Osteoblast (primary cell): ENCODE data around the gene VEGFA. TPM values are rescaled to one million over a fixed set of nuclear protein-coding genes. Genes with fewer than 3 reads are reported as not detected.

Experiments used
- DNase-seq: peaks from one replicate; pipeline ENCODE4 v3.0.0; 2011; ENCODE audit warnings: low spot score, mixed read lengths; ENCODE audit not compliant: insufficient read length; ENCODE audit errors: missing footprints
- H2AFZ ChIP-seq: 2 replicates; pipeline ENCODE4 v1.6.0; 2011; ENCODE audit warnings: mild to moderate bottlenecking, low read length
- H3K27ac ChIP-seq: 2 replicates; pipeline ENCODE4 v1.5.1; 2011; ENCODE audit warnings: mild to moderate bottlenecking, low read depth, low read length, moderate library complexity
- H3K27me3 ChIP-seq: 2 replicates; pipeline ENCODE4 v1.6.0; 2012; ENCODE audit warnings: mild to moderate bottlenecking, control low read depth, inconsistent platforms, low read length, moderate library complexity; ENCODE audit not compliant: insufficient read depth
- H3K36me3 ChIP-seq: 2 replicates; pipeline ENCODE4 v1.5.1; 2011; ENCODE audit warnings: mild to moderate bottlenecking, low read length, control low read depth, moderate library complexity; ENCODE audit not compliant: insufficient read depth
- H3K4me1 ChIP-seq: 2 replicates; pipeline ENCODE4 v1.5.1; 2011; ENCODE audit warnings: mild to moderate bottlenecking, low read length, control low read depth, moderate library complexity; ENCODE audit not compliant: insufficient read depth
- H3K4me2 ChIP-seq: 2 replicates; pipeline ENCODE4 v1.6.0; 2011; ENCODE audit warnings: mild to moderate bottlenecking, low read length; ENCODE audit not compliant: insufficient read depth
- H3K4me3 ChIP-seq: fragments of 200-600 bp; sonication (generic); 3 replicates; pipeline ENCODE4 v1.5.1; 2012; ENCODE audit warnings: mild to moderate bottlenecking, low read length, inconsistent platforms; ENCODE audit not compliant: insufficient read depth
- H3K79me2 ChIP-seq: 2 replicates; pipeline ENCODE4 v1.6.0; 2012; ENCODE audit warnings: mild to moderate bottlenecking, low read length, control low read depth, inconsistent platforms; ENCODE audit not compliant: insufficient read depth
- H3K9me3 ChIP-seq: 2 replicates; pipeline ENCODE4 v1.5.1; 2011; ENCODE audit warnings: low read depth, low read length, control low read depth
- H4K20me1 ChIP-seq: 2 replicates; pipeline ENCODE4 v1.6.0; 2012; ENCODE audit warnings: mild to moderate bottlenecking, low read length, control low read depth; ENCODE audit not compliant: insufficient read depth
- total RNA-seq: library from RNA; depleted of rRNA; stranded (reverse); fragments of >200 nt; gene quantifications from 2 replicates; pipeline ENCODE4 v1.2.3, GENCODE V29; 2012
- TF ChIP-seq, protein P1 (sequence below): IDR thresholded peaks from 2 replicates; pipeline ENCODE4 v1.5.1; 2011; ENCODE audit warnings: mild to moderate bottlenecking, low read depth, low read length, moderate library complexity; ENCODE audit errors: extremely low read depth

VEGFA gene
- total RNA-seq, 1 donor, result 193 TPM

DNA sequence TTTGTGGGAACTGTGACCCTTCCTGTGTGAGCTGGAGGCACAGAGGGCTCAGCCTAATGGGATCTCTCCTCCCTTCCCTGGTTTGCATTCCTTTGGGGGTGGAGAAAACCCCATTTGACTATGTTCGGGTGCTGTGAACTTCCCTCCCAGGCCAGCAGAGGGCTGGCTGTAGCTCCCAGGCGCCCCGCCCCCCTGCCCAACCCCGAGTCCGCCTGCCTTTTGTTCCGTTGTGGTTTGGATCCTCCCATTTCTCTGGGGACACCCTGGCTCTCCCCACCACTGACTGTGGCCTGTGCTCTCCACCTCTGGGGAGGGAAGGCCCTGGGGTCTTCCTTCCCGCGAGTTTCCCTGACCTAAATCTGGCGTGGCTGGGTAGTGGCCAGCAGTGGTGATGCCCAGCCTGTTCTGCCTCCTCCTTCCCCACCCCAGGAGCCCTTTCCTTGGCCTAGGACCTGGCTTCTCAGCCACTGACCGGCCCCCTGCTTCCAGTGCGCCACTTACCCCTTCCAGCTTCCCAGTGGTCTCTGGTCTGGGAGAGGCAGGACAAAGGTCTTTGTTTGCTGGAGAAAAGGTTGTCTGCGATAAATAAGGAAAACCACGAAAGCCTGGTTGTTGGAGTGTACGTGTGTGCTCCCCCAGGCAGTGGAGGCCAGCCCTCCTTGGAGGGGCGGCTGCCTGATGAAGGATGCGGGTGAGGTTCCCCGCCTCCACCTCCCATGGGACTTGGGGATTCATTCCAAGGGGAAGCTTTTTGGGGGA, 4.9 kb downstream of the VEGFA start:
- Histone ChIP-seq H3K4me1 (peaks cover 32% of the 10 kb centered on the region), H3K27me3 (no peaks in the 10 kb centered on the region), H3K4me2 (peak overlapping the region; percentile 100), H3K9me3 (no peaks in the 10 kb centered on the region), H3K27ac (peak overlapping the region; percentile 79), H3K4me3 (peak overlapping the region; percentile 97), H3K79me2 (peaks cover 99% of the 10 kb centered on the region), H3K36me3 (peaks cover 54% of the 10 kb centered on the region), H2AFZ (no peak overlapping the region), H4K20me1 (peaks cover 86% of the 10 kb centered on the region)
- TF ChIP-seq, protein P1, sequence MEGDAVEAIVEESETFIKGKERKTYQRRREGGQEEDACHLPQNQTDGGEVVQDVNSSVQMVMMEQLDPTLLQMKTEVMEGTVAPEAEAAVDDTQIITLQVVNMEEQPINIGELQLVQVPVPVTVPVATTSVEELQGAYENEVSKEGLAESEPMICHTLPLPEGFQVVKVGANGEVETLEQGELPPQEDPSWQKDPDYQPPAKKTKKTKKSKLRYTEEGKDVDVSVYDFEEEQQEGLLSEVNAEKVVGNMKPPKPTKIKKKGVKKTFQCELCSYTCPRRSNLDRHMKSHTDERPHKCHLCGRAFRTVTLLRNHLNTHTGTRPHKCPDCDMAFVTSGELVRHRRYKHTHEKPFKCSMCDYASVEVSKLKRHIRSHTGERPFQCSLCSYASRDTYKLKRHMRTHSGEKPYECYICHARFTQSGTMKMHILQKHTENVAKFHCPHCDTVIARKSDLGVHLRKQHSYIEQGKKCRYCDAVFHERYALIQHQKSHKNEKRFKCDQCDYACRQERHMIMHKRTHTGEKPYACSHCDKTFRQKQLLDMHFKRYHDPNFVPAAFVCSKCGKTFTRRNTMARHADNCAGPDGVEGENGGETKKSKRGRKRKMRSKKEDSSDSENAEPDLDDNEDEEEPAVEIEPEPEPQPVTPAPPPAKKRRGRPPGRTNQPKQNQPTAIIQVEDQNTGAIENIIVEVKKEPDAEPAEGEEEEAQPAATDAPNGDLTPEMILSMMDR, result peak; percentile 79
- DNase-seq, result peak; percentile 99

DNA sequence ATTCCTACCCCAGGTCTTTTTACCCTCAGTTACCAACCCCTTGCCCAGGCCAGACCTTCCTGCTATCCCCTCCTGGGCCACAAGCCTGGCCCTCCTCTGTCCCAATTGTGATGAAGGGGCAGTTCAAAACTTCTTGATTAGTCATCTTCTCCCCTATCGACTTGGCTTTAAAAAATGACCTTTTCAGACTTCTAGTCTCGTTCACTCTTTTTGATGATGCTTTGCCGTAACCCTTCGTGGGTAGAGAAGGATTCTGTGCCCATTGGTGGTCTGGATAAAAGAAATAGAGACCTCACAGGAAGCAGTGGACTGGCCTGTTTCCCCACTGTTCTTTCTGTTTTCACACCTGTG, 5.5 kb downstream of the VEGFA start:
- H3K79me2 ChIP-seq, result peaks cover 100% of the 10 kb centered on the region
- peak overlapping the region; percentile 63 for H3K27ac ChIP-seq
- H3K36me3 ChIP-seq, result peaks cover 59% of the 10 kb centered on the region
- peak overlapping the region; percentile 100 for H3K4me2 ChIP-seq
- peaks cover 91% of the 10 kb centered on the region for H4K20me1 ChIP-seq
- TF ChIP-seq, protein P1, result no peak
- H3K4me1 ChIP-seq, result peaks cover 32% of the 10 kb centered on the region
- H3K9me3 ChIP-seq, result no peaks in the 10 kb centered on the region
- DNase-seq, result peak; percentile 89
- H3K27me3 ChIP-seq, result no peaks in the 10 kb centered on the region
- peak overlapping the region; percentile 97 for H3K4me3 ChIP-seq
- H2AFZ ChIP-seq, result no peak overlapping the region

DNA sequence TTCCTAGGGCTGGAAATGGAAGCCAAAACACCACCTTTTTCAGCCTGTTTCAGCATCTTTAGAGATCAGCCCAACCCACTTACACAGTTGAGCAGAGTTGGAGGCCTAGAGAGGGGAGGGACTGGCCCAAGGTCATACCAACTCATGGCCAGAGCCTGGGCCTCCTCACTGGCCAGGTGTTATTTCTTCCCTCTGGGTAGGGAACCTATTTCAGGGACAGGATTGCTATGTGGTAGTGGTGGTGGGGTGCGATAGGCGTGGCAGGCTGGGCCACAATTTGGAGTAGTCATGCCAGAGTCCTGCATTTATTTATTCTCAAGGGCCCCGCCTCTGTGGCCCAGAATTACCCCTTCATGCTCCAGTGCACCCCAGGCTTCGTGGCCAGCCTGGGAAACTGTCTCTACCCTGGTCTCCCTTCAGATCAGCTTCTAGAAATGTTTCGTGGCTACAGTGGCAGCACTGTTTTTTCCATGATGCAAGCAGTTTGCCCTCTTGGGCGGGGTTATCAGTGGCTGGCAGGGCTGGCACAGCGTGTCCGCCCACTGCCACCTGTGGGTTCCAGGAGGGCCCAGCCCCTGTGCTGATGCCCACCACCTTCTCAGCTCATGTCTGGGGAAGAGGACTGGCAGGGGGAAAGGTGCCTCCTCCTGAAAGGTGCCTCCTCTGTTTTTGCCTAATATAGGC, 6.2 kb downstream of the VEGFA start:
- peaks cover 93% of the 10 kb centered on the region for H4K20me1 ChIP-seq
- no peaks in the 10 kb centered on the region for H3K9me3 ChIP-seq
- peaks cover 67% of the 10 kb centered on the region for H3K36me3 ChIP-seq
- H3K79me2 ChIP-seq, result peaks cover 100% of the 10 kb centered on the region
- TF ChIP-seq, protein P1, result no peak
- H3K4me2 ChIP-seq, result no peak overlapping the region
- H3K4me1 ChIP-seq, result peaks cover 32% of the 10 kb centered on the region
- DNase-seq, result peak; percentile 36
- H3K27ac ChIP-seq, result peak overlapping the region; percentile 63
- H2AFZ ChIP-seq, result no peak overlapping the region
- H3K4me3 ChIP-seq, result no peak overlapping the region
- no peaks in the 10 kb centered on the region for H3K27me3 ChIP-seq
